Right lobe of liver (tissue), 4 donors: ENCODE measurements around the gene SCYGR8.

ENCODE experiments used
- POLR2A ChIP-seq: fragments of 450-650 bp; IDR thresholded peaks from one replicate; pipeline ENCODE4 v1.6.1; 2017; ENCODE audit warnings: antibody characterized with exemption, mild to moderate bottlenecking
- TF ChIP-seq, protein P1 (sequence below), 4 donors: fragments of 200-600 bp in 3 of 4; fragments of 450-650 bp in 1 of 4; IDR thresholded peaks; one replicate each; pipeline versions ENCODE4 v1.5.1 to v1.8.0; 2016 to 2022; ENCODE audit warnings: antibody characterized with exemption in 4 of 4, mild to moderate bottlenecking in 2 of 4
- donor health status: DM: no; HTN: no; CAD: no.
- donor health status: DM: no; HTN: no; CAD: no.
- donor health status: DM: no; HTN: yes; CAD: no.

DNA sequence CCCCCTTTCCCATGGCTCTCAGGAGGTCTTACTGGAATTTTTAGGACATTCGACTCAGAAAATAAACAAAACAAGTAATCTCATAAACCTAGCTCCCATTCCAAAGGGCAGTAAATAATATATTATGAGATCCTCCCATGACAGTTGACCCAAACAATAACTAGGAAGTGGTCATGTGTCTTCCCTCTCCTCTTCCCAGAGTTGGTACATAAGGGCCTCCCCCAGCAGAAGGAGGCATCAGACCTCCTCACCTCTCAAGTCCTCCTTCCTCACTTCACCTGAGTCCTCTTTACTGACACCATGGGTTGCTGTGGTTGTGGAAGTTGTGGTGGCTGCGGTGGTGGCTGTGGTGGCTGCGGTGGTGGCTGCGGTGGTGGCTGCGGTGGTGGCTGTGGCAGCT, 17.7 kb upstream of the SCYGR8 start, which contains the start of gene SCYGR7:
- TF ChIP-seq, protein P1, sequence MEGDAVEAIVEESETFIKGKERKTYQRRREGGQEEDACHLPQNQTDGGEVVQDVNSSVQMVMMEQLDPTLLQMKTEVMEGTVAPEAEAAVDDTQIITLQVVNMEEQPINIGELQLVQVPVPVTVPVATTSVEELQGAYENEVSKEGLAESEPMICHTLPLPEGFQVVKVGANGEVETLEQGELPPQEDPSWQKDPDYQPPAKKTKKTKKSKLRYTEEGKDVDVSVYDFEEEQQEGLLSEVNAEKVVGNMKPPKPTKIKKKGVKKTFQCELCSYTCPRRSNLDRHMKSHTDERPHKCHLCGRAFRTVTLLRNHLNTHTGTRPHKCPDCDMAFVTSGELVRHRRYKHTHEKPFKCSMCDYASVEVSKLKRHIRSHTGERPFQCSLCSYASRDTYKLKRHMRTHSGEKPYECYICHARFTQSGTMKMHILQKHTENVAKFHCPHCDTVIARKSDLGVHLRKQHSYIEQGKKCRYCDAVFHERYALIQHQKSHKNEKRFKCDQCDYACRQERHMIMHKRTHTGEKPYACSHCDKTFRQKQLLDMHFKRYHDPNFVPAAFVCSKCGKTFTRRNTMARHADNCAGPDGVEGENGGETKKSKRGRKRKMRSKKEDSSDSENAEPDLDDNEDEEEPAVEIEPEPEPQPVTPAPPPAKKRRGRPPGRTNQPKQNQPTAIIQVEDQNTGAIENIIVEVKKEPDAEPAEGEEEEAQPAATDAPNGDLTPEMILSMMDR (IDR thresholded peaks at IDR 0.05), result no peak
- TF ChIP-seq POLR2A, result no peak
